Retinal pigment epithelial cell (primary cell): Measurements from ENCODE around the gene LMF2.

ENCODE experiments used
- DNase-seq: peaks from one replicate; pipeline ENCODE4 v3.0.0-alpha.2; 2010; ENCODE audit warnings: low read depth
- H3K4me3 ChIP-seq: 2 replicates; pipeline ENCODE4 v1.5.1; 2011; ENCODE audit warnings: mild to moderate bottlenecking, low read length, control low read depth, moderate library complexity
- TF ChIP-seq, protein P1 (sequence below): conservative IDR thresholded peaks from 2 replicates; pipeline ENCODE4 v1.5.1; 2011; ENCODE audit warnings: low read depth, low read length, control low read depth, inconsistent platforms

LMF2 gene

DNA sequence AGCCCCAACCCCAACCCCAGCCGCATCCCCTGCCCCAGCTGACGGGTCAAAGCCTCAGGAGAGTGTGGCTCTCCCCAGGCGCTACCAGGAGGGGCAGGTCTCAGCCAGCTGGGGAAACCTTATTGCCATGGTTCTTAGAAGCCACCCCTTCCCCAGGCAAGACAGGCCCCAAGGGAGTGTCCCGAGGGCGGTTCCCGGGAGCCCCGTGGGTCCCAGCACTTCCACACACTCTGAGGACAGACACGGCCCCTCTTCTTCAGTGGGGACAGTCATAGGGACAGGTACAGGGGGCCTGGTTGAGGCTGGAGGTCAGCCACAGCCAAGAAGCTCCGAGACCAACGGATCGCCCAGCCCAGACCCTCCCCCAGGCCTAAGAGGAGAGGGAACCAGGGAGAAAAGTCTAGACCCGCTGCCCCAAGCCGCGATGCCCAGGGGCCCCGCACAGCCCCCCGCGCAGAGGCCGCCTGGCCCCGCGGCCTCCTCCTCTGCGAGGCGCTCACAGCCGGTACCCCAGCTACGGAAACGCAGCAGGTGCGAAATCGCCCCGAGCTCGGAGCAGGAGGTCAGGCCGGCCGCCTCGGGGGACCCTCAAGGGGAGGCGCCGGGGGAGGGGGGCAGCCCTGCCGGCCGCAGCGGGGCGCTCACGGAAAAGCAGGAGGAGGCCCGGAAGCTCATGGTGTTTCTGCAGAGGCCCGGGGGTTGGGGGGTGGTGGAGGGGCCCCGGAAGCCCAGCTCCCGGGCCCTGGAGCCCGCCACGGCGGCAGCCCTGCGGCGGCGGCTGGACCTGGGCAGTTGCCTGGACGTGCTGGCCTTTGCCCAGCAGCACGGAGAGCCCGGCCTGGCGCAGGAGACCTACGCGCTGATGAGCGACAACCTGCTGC lies 40.8 kb upstream of the LMF2 start:
- DNase-seq = no peak
- TF ChIP-seq, protein P1, sequence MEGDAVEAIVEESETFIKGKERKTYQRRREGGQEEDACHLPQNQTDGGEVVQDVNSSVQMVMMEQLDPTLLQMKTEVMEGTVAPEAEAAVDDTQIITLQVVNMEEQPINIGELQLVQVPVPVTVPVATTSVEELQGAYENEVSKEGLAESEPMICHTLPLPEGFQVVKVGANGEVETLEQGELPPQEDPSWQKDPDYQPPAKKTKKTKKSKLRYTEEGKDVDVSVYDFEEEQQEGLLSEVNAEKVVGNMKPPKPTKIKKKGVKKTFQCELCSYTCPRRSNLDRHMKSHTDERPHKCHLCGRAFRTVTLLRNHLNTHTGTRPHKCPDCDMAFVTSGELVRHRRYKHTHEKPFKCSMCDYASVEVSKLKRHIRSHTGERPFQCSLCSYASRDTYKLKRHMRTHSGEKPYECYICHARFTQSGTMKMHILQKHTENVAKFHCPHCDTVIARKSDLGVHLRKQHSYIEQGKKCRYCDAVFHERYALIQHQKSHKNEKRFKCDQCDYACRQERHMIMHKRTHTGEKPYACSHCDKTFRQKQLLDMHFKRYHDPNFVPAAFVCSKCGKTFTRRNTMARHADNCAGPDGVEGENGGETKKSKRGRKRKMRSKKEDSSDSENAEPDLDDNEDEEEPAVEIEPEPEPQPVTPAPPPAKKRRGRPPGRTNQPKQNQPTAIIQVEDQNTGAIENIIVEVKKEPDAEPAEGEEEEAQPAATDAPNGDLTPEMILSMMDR = no peak
- H3K4me3 ChIP-seq = no peak overlapping the region

DNA sequence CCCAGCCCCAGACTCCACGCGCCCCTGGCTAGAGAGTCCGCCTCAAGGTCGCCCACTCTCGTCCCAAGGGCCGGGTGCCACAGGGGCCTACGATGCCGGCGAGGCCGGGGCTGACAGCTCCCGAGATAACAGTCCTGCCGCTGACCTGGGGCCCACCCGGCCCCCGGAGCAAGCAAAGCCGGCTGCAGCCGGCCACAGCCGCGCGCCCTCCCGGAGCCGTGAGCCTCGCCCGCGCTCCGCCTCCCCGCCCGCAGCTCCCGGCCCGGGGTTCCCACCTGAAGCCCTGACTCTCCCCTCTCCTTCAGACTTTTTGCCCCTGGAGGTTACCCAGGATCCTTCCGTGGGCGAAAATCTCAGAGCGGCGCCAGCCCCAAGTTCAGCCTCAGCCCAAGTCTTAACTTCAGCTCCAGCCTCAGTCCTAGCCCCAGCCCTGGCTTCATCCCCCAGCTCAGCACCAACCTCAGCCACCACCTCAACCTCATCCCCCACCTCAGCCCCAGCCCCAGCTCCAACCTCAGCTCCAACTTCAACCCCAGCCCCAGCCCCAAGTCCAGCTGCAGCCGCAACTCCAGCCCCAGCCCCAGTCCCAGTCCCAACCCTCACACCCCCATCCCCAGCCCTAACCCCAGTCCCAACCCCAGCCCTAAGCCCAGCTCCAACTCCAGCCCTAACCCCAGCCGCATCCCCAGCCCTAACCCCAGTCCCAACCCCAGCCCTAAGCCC lies 39.9 kb upstream of the LMF2 start:
- TF ChIP-seq, protein P1 = no peak
- H3K4me3 ChIP-seq = no peak overlapping the region
- DNase-seq = no peak

DNA sequence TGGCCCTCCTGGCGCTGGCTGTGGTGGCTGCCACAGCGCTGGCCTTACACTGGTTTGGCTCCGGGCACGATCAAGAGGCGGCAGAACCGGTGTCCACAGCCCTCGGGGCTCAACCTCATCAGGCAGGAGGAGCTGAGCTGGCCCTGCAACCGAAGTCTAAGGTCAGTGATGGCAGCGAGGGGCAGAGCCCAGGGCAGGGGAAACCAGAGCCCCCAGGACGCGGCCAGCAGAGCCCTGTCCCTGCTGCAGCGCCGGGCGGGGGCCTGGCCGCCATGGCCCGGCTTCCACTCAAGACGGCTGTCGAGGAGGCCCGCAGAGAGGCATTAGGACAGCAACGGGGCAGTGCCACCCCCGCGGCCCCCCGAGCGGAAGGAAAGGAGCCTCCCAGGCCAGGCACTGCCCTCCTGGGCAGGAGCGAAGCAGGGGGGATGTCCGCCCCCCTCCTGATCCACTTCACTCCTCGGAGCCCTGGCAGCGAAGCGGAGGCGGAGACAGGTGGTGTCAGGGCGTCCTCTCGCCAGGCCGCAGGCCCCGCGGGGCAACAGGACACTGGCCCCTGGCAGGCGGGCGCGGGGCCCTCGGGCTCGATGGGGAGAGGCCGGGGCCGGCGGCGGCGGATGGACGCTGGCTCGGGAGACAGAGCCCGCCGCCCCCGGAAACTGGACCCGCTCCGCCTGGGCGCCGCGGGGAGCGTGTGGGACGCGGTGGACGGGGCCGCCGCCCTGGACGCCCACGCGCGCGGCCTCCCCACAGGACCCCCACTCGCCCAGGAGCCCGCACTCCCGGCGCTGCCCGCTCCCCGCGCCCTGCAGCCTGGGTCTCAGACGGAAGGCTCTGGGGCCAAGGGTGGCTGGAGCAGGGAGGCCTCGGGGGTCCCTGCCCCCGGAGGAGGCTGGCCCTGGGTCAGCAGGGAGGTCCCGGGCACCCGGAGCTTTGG lies 39.1 kb upstream of the LMF2 start:
- no peak overlapping the region for H3K4me3 ChIP-seq
- TF ChIP-seq, protein P1 = no peak

DNA sequence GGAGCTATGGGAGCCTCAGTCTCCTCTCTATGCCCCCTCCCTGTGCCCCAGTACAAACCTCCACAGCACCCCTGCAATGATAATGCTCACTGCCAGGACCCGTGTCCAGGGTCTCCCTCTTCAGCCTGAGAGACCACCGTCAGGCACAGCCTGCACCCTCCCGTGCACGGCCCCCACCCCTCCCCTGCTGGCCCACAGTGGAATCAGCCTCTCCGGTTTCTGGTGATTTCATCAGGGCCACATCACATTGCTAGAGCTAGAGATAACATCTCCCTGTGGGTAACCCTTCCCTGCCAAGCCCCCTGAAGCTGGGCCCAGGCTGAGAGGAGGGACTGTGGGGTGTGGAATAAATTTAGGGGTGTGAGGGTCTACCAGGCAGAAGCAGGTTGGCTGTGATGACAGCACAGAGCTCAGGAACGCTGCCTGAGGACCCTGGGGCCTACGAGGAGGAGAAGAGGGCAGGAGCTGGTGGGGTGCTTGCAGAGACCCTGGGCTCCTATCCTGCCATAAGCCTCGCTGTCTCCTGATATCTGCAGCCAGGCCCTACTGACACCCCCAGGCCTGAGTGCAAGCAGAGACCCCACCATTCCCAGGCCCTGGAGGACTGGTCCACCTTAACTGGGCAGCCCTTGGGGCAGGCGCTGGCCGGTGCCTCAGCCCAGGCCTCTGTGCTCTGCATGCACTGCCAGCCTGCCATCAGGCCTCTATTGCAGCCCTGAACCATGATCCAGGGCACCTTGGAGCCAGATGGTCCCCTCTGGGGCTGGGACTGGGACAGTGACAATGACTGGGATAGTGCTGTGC lies 38.2 kb upstream of the LMF2 start, which contains the start of gene KLHDC7B:
TSS of gene KLHDC7B (plus strand) at position 378 of the 804 bp plus-strand sequence. CDS start at position 723, 345 bp downstream.
- no peak within 1 kb of the TSS for H3K4me3 ChIP-seq
- TF ChIP-seq, protein P1 = no peak

More for the DNA sequence above, 39.1 kb upstream of the LMF2 start:
- DNase-seq = no peak

DNA sequence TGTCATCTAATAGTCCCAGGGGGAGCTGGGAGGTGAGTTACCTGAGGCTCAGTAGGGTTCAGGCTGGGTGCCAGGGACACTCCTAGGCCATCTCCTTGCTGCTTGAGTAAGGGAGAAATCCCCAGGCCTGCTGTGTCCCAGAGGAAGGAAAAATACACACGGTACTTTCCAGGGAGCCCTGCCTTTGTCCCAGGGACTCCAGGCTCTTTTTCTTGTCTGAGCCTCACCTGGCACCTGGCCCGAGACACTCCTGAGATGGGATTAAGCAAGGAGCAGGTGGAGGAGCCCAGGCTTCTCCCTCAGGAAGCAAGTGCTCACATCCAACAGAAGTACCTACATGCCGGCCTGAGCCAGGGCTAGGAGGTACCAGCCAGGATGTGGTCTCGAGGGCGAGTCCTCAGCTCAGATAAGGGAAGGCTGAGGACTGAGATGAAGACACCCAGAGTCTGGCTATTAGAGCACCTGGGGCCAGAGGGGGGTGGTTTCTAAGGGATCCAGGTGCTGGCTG lies 37.3 kb upstream of the LMF2 start:
- TF ChIP-seq, protein P1 = no peak
- DNase-seq = no peak

More for the DNA sequence above, 38.2 kb upstream of the LMF2 start, which contains the start of gene KLHDC7B:
- no peak for DNase-seq

More for the DNA sequence above, 37.3 kb upstream of the LMF2 start:
- H3K4me3 ChIP-seq = no peak overlapping the region
